Caco-2 (cell line): Measurements from ENCODE around the gene LYSMD2. TPM values are rescaled to one million over a fixed set of nuclear protein-coding genes. Genes with fewer than 3 reads are reported as not detected.
A peak's percentile ranks its signal among the peaks of the same experiment; 100 is the strongest.

ENCODE experiments used
- BruUV-seq: library from RNA; stranded (reverse); fragments of 400-500 nt; replicated peaks from 2 replicates; lab custom pipeline; 2021; lab: Mats Ljungman, UMichigan
- CTCF ChIA-PET: fragments of 300-600 bp; sonication (Branson Sonifier 250); formaldehyde crosslinking; loops from one replicate; lab custom pipeline; 2022; ENCODE audit warnings: antibody characterized with exemption; lab: Charles Lee
- POLR2A ChIA-PET: fragments of 300-600 bp; sonication (Branson Sonifier 250); formaldehyde crosslinking; loops from one replicate; lab custom pipeline; 2022; ENCODE audit warnings: antibody characterized with exemption; lab: Charles Lee
- DNase-seq, 2 experiments: peaks; one replicate each; pipeline versions ENCODE4 v3.0.0 to v3.0.0-alpha.2; 2020 to 2022
- H3K27me3 ChIP-seq: replicated peaks from 2 replicates; pipeline ENCODE4 v1.6.0; 2011; ENCODE audit warnings: low read length; ENCODE audit not compliant: control insufficient read depth, insufficient read depth
- H3K36me3 ChIP-seq: 2 replicates; pipeline ENCODE4 v1.5.1; 2011; ENCODE audit warnings: low read length; ENCODE audit not compliant: control insufficient read depth, insufficient read depth
- H3K4me1 ChIP-seq: fragments of 250-450 bp; sonication (Bioruptor Pico); 2 replicates; pipeline ENCODE4 v1.5.1; 2020; ENCODE audit warnings: mild to moderate bottlenecking
- H3K4me3 ChIP-seq: 2 replicates; pipeline ENCODE4 v1.5.1; 2011; ENCODE audit warnings: low read depth, mild to moderate bottlenecking, control low read depth, low read length
- H3K9me3 ChIP-seq: fragments of 250-450 bp; sonication (Bioruptor Pico); 2 replicates; pipeline ENCODE4 v1.5.1; 2020; ENCODE audit warnings: mild to moderate bottlenecking, moderate library complexity
- H3K27ac Mint-ChIP-seq: one replicate; pipeline ENCODE4 v1.8.0; 2022; ENCODE audit warnings: mixed read lengths; ENCODE audit not compliant: unreplicated experiment
- H3K27me3 Mint-ChIP-seq: one replicate; pipeline ENCODE4 v1.8.0; 2022; ENCODE audit warnings: mixed read lengths; ENCODE audit not compliant: insufficient read depth, unreplicated experiment
- H3K36me3 Mint-ChIP-seq: one replicate; pipeline ENCODE4 v1.8.0; 2022; ENCODE audit warnings: mild to moderate bottlenecking, mixed read lengths; ENCODE audit not compliant: insufficient read depth, unreplicated experiment
- H3K4me1 Mint-ChIP-seq: one replicate; pipeline ENCODE4 v1.8.0; 2022; ENCODE audit warnings: low read depth, mixed read lengths; ENCODE audit not compliant: unreplicated experiment
- H3K4me3 Mint-ChIP-seq: one replicate; pipeline ENCODE4 v1.8.0; 2022; ENCODE audit warnings: mild to moderate bottlenecking, moderate library complexity, mixed read lengths; ENCODE audit not compliant: unreplicated experiment
- H3K9me3 Mint-ChIP-seq: one replicate; pipeline ENCODE4 v1.8.0; 2022; ENCODE audit warnings: mixed read lengths; ENCODE audit not compliant: unreplicated experiment
- CTCF ChIP-seq, 2 experiments: fragments of 200-600 bp in 1 of 2; IDR thresholded peaks; 1 replicate in 1 of 2; 2 replicates in 1 of 2; pipeline versions ENCODE4 v1.5.1 to v1.8.0; 2011 to 2022; ENCODE audit warnings: antibody characterized with exemption in 1 of 2, control low read depth in 1 of 2, inconsistent platforms in 1 of 2, low read depth in 1 of 2, low read length in 1 of 2, mild to moderate bottlenecking in 1 of 2, moderate library complexity in 1 of 2; ENCODE audit not compliant: insufficient read depth in 1 of 2, severe bottlenecking in 1 of 2, unreplicated experiment in 1 of 2
- intact Hi-C: fragments of 100-400 bp; cut with micrococcal nuclease; formaldehyde crosslinking; loops from one replicate; pipeline ENCODE4 v1.10.0; 2022; ENCODE audit not compliant: unreplicated experiment
- total RNA-seq: library from RNA; stranded (reverse); gene quantifications from 2 replicates; pipeline ENCODE4 v1.2.3, GENCODE V29; 2022

LYSMD2 gene
- total RNA-seq, 1 experiment from 2014 or later: 0.29 TPM

GRCh38 chr15:51731549-51732267 lies 5.7 kb downstream of the LYSMD2 start:
- Mint-ChIP-seq H3K27ac (no peak overlapping the region), H3K4me1 (no peaks in the 10 kb centered on the region), H3K9me3 (no peaks in the 10 kb centered on the region), H3K27me3 (no peaks in the 10 kb centered on the region), H3K36me3 (no peaks in the 10 kb centered on the region), H3K4me3 (no peak overlapping the region)
- no peak overlapping the region for H3K4me3 ChIP-seq
- no peaks in the 10 kb centered on the region for H3K27me3 ChIP-seq
- no peak for DNase-seq
- BruUV-seq: no TSS peak
- H3K4me1 ChIP-seq: no peaks in the 10 kb centered on the region
- no peak for TF ChIP-seq CTCF (IDR thresholded peaks at IDR 0.05; ENCODE audit: insufficient read depth in 1 of 2, low read depth in 1 of 2, low read length in 1 of 2, severe bottlenecking in 1 of 2, unreplicated experiment in 1 of 2)
- intact Hi-C loops: no loop called here
- no peaks in the 10 kb centered on the region for H3K36me3 ChIP-seq
- CTCF ChIA-PET: no interaction called here
- POLR2A ChIA-PET: no interaction called here
- H3K9me3 ChIP-seq: no peaks in the 10 kb centered on the region

DNA sequence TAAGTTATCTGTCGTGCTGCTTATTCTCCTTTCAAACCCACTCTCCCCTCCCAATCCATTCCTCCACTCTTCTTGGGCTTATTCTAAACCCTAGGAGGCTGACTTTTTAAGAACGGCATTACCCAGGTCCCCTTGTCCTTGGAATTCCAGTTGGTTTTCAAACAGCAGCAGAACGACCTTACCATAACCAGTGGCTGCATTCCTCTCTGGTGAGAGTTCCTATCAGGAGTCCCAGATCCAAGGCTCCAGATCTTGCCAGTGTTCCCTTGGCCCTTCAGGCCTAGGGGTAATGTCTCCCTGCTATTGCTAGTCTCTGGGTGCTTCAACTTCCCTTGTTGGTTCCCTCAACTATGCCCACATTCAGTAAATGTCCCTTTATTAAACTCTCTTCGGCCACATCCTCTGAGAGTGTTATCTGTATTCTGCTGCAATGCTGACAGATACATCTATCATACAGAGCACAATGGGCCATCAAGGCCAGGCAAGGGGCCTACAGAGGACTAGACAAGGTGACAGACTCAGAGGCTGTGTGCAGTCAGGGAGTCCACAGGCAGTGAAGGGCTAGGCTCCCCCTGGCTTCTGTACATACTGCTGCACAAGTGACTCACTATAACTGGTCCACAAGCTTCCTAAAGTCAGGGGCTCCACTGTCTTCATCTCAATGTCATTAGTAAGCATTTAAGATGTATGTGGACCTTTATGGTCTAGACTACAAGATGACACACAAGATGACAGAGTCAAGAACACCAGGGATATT lies 10.1 kb downstream of the LYSMD2 start:
- ChIA-PET CTCF (interaction anchor here (0.6 kb wide), 1 partner anchor 140 kb away, joined by 3 read pairs; no protein-coding TSS in a partner anchor), POLR2A (no interaction called here)
- Histone ChIP-seq H3K4me3 (no peak overlapping the region), H3K27me3 (no peaks in the 10 kb centered on the region), H3K9me3 (no peaks in the 10 kb centered on the region), H3K4me1 (no peaks in the 10 kb centered on the region), H3K36me3 (no peaks in the 10 kb centered on the region)
- Mint-ChIP-seq H3K27ac (no peak overlapping the region), H3K9me3 (no peaks in the 10 kb centered on the region), H3K4me3 (no peak overlapping the region), H3K27me3 (no peaks in the 10 kb centered on the region), H3K36me3 (no peaks in the 10 kb centered on the region), H3K4me1 (no peaks in the 10 kb centered on the region)
- no TSS peak for BruUV-seq
- TF ChIP-seq CTCF (IDR thresholded peaks at IDR 0.05; ENCODE audit: insufficient read depth in 1 of 2, low read depth in 1 of 2, low read length in 1 of 2, severe bottlenecking in 1 of 2, unreplicated experiment in 1 of 2): peak in 1 of 2 experiments; percentile 43
- no peak for DNase-seq
- intact Hi-C loops: no loop called here

GRCh38 chr15:51726302-51727073 lies 11.0 kb downstream of the LYSMD2 start:
- H3K36me3 ChIP-seq: no peaks in the 10 kb centered on the region
- no TSS peak for BruUV-seq
- DNase-seq: peak; percentile 19 to 42
- H3K4me1 Mint-ChIP-seq: no peaks in the 10 kb centered on the region
- H3K4me3 Mint-ChIP-seq: no peak overlapping the region
- intact Hi-C loops: no loop called here
- no peaks in the 10 kb centered on the region for H3K27me3 ChIP-seq
- H3K4me3 ChIP-seq: no peak overlapping the region
- H3K27me3 Mint-ChIP-seq: no peaks in the 10 kb centered on the region
- H3K9me3 Mint-ChIP-seq: no peaks in the 10 kb centered on the region
- ChIA-PET CTCF (no interaction called here), POLR2A (no interaction called here)
- no peaks in the 10 kb centered on the region for H3K36me3 Mint-ChIP-seq
- no peak overlapping the region for H3K27ac Mint-ChIP-seq
- no peaks in the 10 kb centered on the region for H3K9me3 ChIP-seq
- TF ChIP-seq CTCF (IDR thresholded peaks at IDR 0.05; ENCODE audit: insufficient read depth in 1 of 2, low read depth in 1 of 2, low read length in 1 of 2, severe bottlenecking in 1 of 2, unreplicated experiment in 1 of 2): no peak
- H3K4me1 ChIP-seq: no peaks in the 10 kb centered on the region
